GM12873 (cell line): ENCODE measurements around the gene SEPTIN10.

Experiments
- CTCF ChIP-seq: IDR thresholded peaks from 2 replicates; pipeline ENCODE4 v1.5.1; 2012; ENCODE audit warnings: low read depth, mild to moderate bottlenecking, moderate library complexity, low read length, control low read depth; ENCODE audit not compliant: insufficient read depth; ENCODE audit errors: missing control alignments

Gene SEPTIN10

GRCh38 chr2:109532728-109533076, 81.1 kb downstream of the SEPTIN10 start:
- TF ChIP-seq CTCF, result no peak

DNA sequence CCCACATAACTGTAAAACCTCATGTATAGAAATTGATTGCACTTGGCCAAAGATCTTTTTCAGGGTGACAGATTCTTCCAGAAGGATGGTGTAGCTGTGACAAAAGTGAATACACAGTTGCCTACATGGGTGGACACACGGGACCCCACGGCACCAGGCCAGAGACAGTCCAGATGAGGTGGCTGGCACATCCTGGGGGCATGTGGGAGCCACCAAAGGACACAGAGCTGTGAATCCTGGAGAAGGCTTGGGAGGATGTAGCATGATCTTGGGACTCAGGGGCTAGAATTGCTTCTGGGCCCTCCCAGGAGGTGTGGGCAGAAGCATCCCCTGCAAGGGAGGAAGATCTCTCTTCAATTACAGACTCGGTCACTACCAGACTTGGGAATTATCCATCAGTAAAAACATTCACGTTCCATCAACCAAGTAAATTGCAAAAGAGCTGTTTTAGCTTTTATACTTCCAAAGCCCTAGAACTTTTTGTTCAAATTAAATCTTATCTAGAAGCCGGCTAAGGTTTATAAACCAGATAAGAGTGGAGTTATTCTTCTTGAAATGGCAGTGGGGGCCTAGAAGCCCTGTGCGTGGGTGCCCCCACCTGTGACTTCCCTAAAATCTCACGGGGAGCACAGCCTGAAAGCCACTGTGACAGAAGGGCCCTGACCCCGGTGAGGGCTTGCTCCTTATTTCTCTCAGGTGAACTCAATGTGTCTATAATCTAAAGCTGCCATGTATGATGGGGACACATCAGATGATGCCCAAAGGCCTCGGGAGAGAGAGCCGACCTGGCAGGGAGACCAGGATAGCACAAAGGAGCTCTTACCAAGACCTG, 81.7 kb downstream of the SEPTIN10 start:
- no peak for TF ChIP-seq CTCF

DNA sequence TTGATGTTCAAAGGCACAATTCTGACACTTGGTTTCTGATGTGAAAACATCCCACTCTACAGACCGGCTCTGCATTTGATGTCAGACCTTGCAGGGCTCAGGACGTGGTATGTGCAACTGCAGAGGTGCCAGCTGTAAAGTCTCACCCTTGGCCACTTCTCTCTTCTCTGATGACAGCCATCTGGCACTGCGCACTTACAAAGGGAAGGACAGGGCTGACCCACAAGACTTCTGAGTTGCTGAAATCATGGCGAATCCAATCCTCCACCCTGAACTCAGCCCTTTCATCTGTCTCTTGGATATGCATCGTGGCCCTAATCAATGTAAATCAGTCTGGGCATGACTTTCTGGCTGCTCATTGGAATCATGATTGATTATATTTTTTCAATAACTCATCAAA, 82.5 kb downstream of the SEPTIN10 start:
- no peak for TF ChIP-seq CTCF

GRCh38 chr2:109530712-109531111, 83.1 kb downstream of the SEPTIN10 start:
- no peak for TF ChIP-seq CTCF

GRCh38 chr2:109529532-109530449, 84.0 kb downstream of the SEPTIN10 start:
- no peak for TF ChIP-seq CTCF

DNA sequence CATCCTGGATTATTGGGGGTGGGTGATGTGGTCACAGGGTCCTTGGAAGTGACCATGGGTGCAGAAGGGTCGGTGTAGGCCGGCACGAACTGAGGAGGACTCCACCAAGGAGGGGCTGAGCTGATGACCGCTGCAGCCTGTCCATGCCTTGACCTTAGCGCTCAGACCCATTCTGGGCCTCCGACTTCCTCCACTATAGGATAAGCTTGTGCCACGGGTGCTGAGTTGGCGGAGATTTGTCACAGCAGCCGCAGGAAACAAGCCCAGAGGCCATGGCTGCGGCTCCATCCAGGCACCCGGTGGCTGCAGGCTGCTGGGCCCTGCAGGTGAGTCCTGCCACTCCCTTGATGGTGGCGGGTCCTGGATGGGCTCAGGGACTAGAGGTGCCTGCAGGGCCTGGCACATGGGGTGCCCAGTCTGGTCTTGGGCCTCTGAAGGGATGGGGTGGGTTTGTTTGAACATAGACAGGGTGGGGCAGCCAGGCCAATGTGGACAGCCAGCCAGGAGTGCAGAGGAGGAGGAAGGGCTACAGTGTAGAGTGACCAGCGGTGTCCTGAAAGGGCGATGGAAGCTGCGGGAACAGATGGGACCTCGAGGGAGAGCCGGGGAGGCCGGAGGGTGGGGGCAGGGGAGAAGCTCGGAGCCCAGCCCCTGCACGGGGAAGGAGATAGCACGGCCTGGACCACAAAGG, 84.8 kb downstream of the SEPTIN10 start:
- no peak for TF ChIP-seq CTCF
